ENCODE data around the gene CDC42BPA.
"Not testable (repeated sequence)": the region's sequence is repeated elsewhere in the genome, so short reads cannot be mapped to it uniquely, and the experiment has no call there.

CDC42BPA gene

GRCh38 chr1:227353186-227353585 is 34.9 kb upstream of the CDC42BPA start:
- Histone ChIP-seq H3K27ac (ENCODE audit: low read depth, low read length) (no peak overlapping the region), H3K4me3 (ENCODE audit: low read depth, low read length) (no peak overlapping the region), H3K4me1 (ENCODE audit: control insufficient read depth, insufficient read depth, low read length) (peaks cover 36% of the 10 kb centered on the region), H3K9ac (ENCODE audit: low read depth, low read length) (no peak overlapping the region), H3K27me3 (ENCODE audit: control insufficient read depth, insufficient read depth, low read length) (no peaks in the 10 kb centered on the region), H3K9me3 (ENCODE audit: control insufficient read depth, insufficient read depth, low read length) (no peaks in the 10 kb centered on the region), H3K36me3 (ENCODE audit: control insufficient read depth, insufficient read depth, low read length) (no peaks in the 10 kb centered on the region)

GRCh38 chr1:227352164-227352563 is 33.9 kb upstream of the CDC42BPA start:
- H3K36me3 ChIP-seq (ENCODE audit: control insufficient read depth, insufficient read depth, low read length); H3K27ac ChIP-seq (ENCODE audit: low read depth, low read length); H3K4me3 ChIP-seq (ENCODE audit: low read depth, low read length); H3K27me3 ChIP-seq (ENCODE audit: control insufficient read depth, insufficient read depth, low read length); H3K9ac ChIP-seq (ENCODE audit: low read depth, low read length); H3K9me3 ChIP-seq (ENCODE audit: control insufficient read depth, insufficient read depth, low read length): not testable (repeated sequence)
- H3K4me1 ChIP-seq (ENCODE audit: control insufficient read depth, insufficient read depth, low read length): peaks cover 29% of the 10 kb centered on the region

GRCh38 chr1:227351443-227351842 is 33.2 kb upstream of the CDC42BPA start:
- no peaks in the 10 kb centered on the region for H3K36me3 ChIP-seq (ENCODE audit: control insufficient read depth, insufficient read depth, low read length)
- no peak overlapping the region for H3K27ac ChIP-seq (ENCODE audit: low read depth, low read length)
- H3K4me3 ChIP-seq (ENCODE audit: low read depth, low read length): no peak overlapping the region
- H3K4me1 ChIP-seq (ENCODE audit: control insufficient read depth, insufficient read depth, low read length): peaks cover 22% of the 10 kb centered on the region; the same call in 1 of the 2 replicates
- H3K27me3 ChIP-seq (ENCODE audit: control insufficient read depth, insufficient read depth, low read length): no peaks in the 10 kb centered on the region
- H3K9ac ChIP-seq (ENCODE audit: low read depth, low read length): no peak overlapping the region
- H3K9me3 ChIP-seq (ENCODE audit: control insufficient read depth, insufficient read depth, low read length): no peaks in the 10 kb centered on the region

DNA sequence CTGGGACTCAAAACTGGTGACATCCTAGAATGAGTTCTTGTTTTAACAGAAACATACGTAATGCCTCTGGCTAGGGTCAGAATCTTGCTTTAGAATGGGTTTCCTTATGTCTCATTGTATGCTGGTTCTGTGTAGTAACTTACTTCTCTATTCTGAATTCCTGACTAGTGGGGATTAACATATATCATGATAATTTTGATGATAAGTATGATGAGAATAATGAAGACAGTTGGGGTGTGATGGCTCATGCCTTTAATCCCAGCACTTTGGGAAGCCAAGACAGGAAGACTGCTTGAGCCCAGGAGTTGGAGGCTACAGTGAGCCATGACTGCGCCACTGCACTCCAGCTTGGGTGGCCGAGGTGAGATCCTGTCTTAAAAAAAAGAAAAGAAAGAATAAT is 31.7 kb upstream of the CDC42BPA start:
- Histone ChIP-seq H3K27me3 (ENCODE audit: control insufficient read depth, insufficient read depth, low read length) (no peaks in the 10 kb centered on the region), H3K9me3 (ENCODE audit: control insufficient read depth, insufficient read depth, low read length) (no peaks in the 10 kb centered on the region), H3K27ac (ENCODE audit: low read depth, low read length) (no peak overlapping the region), H3K36me3 (ENCODE audit: control insufficient read depth, insufficient read depth, low read length) (no peaks in the 10 kb centered on the region), H3K4me3 (ENCODE audit: low read depth, low read length) (no peak overlapping the region), H3K9ac (ENCODE audit: low read depth, low read length) (no peak overlapping the region), H3K4me1 (ENCODE audit: control insufficient read depth, insufficient read depth, low read length) (peaks cover 14% of the 10 kb centered on the region; the same call in 1 of the 2 replicates)

GRCh38 chr1:227343727-227344551 is 25.6 kb upstream of the CDC42BPA start:
- no peak overlapping the region for H3K9ac ChIP-seq (ENCODE audit: low read depth, low read length)
- no peaks in the 10 kb centered on the region for H3K36me3 ChIP-seq (ENCODE audit: control insufficient read depth, insufficient read depth, low read length)
- H3K9me3 ChIP-seq (ENCODE audit: control insufficient read depth, insufficient read depth, low read length): no peaks in the 10 kb centered on the region
- no peak overlapping the region for H3K27ac ChIP-seq (ENCODE audit: low read depth, low read length)
- no peaks in the 10 kb centered on the region for H3K27me3 ChIP-seq (ENCODE audit: control insufficient read depth, insufficient read depth, low read length)
- no peak overlapping the region for H3K4me3 ChIP-seq (ENCODE audit: low read depth, low read length)
- H3K4me1 ChIP-seq (ENCODE audit: control insufficient read depth, insufficient read depth, low read length): no peaks in the 10 kb centered on the region

DNA sequence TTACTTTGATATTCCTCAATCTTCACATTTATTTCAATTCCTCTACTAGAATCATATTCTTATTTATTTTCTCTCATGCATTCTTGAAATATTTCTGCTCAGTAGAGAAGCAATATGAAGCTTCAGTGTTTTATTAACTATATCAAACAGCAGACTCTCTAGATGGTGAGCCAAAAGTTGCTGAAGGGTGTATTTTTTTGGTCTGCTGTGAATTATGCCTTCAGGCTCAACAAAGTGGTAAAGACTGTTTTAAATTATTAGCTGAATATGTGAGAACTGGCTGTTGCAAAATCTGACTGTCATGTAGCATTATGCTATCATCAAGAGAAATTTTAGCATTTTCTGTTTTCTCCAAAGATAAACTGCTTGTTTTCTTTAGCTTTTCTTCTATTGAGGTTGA is 24.9 kb upstream of the CDC42BPA start:
- H3K9me3 ChIP-seq (ENCODE audit: control insufficient read depth, insufficient read depth, low read length): no peaks in the 10 kb centered on the region
- H3K9ac ChIP-seq (ENCODE audit: low read depth, low read length): no peak overlapping the region
- H3K27me3 ChIP-seq (ENCODE audit: control insufficient read depth, insufficient read depth, low read length): no peaks in the 10 kb centered on the region; the same call in 1 of the 2 replicates
- H3K4me1 ChIP-seq (ENCODE audit: control insufficient read depth, insufficient read depth, low read length): no peaks in the 10 kb centered on the region
- H3K36me3 ChIP-seq (ENCODE audit: control insufficient read depth, insufficient read depth, low read length): no peaks in the 10 kb centered on the region
- H3K4me3 ChIP-seq (ENCODE audit: low read depth, low read length): no peak overlapping the region
- no peak overlapping the region for H3K27ac ChIP-seq (ENCODE audit: low read depth, low read length)

GRCh38 chr1:227342075-227342829 is 24.0 kb upstream of the CDC42BPA start:
- no peaks in the 10 kb centered on the region for H3K4me1 ChIP-seq (ENCODE audit: control insufficient read depth, insufficient read depth, low read length)
- no peak overlapping the region for H3K27ac ChIP-seq (ENCODE audit: low read depth, low read length)
- H3K27me3 ChIP-seq (ENCODE audit: control insufficient read depth, insufficient read depth, low read length): peaks cover 3% of the 10 kb centered on the region; the same call in 1 of the 2 replicates
- no peak overlapping the region for H3K4me3 ChIP-seq (ENCODE audit: low read depth, low read length)
- H3K36me3 ChIP-seq (ENCODE audit: control insufficient read depth, insufficient read depth, low read length): no peaks in the 10 kb centered on the region
- H3K9ac ChIP-seq (ENCODE audit: low read depth, low read length): no peak overlapping the region
- H3K9me3 ChIP-seq (ENCODE audit: control insufficient read depth, insufficient read depth, low read length): no peaks in the 10 kb centered on the region

GRCh38 chr1:227336136-227336535 is 17.8 kb upstream of the CDC42BPA start:
- H3K9me3 ChIP-seq (ENCODE audit: control insufficient read depth, insufficient read depth, low read length); H3K4me1 ChIP-seq (ENCODE audit: control insufficient read depth, insufficient read depth, low read length); H3K36me3 ChIP-seq (ENCODE audit: control insufficient read depth, insufficient read depth, low read length); H3K9ac ChIP-seq (ENCODE audit: low read depth, low read length); H3K27me3 ChIP-seq (ENCODE audit: control insufficient read depth, insufficient read depth, low read length); H3K4me3 ChIP-seq (ENCODE audit: low read depth, low read length); H3K27ac ChIP-seq (ENCODE audit: low read depth, low read length): not testable (repeated sequence)

- Histone ChIP-seq H3K4me1 (ENCODE audit: control insufficient read depth, insufficient read depth, low read length) (no peaks in the 10 kb centered on the region), H3K27me3 (ENCODE audit: control insufficient read depth, insufficient read depth, low read length) (peaks cover 4% of the 10 kb centered on the region; the same call in 1 of the 2 replicates), H3K27ac (ENCODE audit: low read depth, low read length) (no peak overlapping the region), H3K9ac (ENCODE audit: low read depth, low read length) (no peak overlapping the region), H3K4me3 (ENCODE audit: low read depth, low read length) (no peak overlapping the region), H3K36me3 (ENCODE audit: control insufficient read depth, insufficient read depth, low read length) (no peaks in the 10 kb centered on the region), H3K9me3 (ENCODE audit: control insufficient read depth, insufficient read depth, low read length) (peaks cover 9% of the 10 kb centered on the region; the same call in 1 of the 2 replicates)
Observed at GRCh38 chr1:227335242-227336020, 17.1 kb upstream of the CDC42BPA start.

DNA sequence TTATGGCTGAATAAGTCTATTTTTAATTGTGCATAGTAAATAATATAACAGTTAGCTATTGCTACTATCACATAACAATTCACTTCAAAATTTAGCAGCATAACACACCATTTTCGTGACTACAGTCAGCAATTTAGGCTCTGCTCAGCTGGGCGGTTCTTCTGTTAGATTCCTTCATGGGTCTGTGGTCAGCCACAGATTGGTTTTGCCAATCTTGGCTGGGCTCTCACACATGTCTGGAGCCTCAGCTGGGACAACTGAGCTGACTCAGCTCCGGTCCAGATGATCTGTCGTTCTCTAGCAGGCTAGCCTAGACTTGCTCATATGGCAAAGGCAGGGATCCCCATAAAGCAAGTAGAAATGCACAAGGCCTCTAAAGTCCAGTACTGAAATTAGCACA is 15.1 kb upstream of the CDC42BPA start:
- Histone ChIP-seq H3K4me3 (ENCODE audit: low read depth, low read length) (no peak overlapping the region), H3K27ac (ENCODE audit: low read depth, low read length) (no peak overlapping the region), H3K36me3 (ENCODE audit: control insufficient read depth, insufficient read depth, low read length) (no peaks in the 10 kb centered on the region), H3K4me1 (ENCODE audit: control insufficient read depth, insufficient read depth, low read length) (peaks cover 6% of the 10 kb centered on the region; the same call in 1 of the 2 replicates), H3K27me3 (ENCODE audit: control insufficient read depth, insufficient read depth, low read length) (0 out of 2 replicates have a peak, but pooled peaks cover 4% of the 10 kb centered on the region), H3K9me3 (ENCODE audit: control insufficient read depth, insufficient read depth, low read length) (peaks cover 9% of the 10 kb centered on the region; the same call in 1 of the 2 replicates), H3K9ac (ENCODE audit: low read depth, low read length) (no peak overlapping the region)

Measured in HUES48 (cell line).